Liver (tissue), 9 donors: Measurements from ENCODE around the gene MED16. TPM values are rescaled to one million over a fixed set of nuclear protein-coding genes. Genes with fewer than 3 reads are reported as not detected.

Experiments
- DNase-seq: peaks from one replicate; pipeline ENCODE4 v3.0.0-alpha.2; 2017; ENCODE audit warnings: low spot score
- H3K27ac ChIP-seq, 2 donors: one replicate each; pipeline ENCODE4 v1.7.0; 2013; ENCODE audit warnings: inconsistent platforms in 2 of 2, low read length in 2 of 2, control low read depth in 1 of 2, low read depth in 1 of 2, mild to moderate bottlenecking in 1 of 2
- H3K27me3 ChIP-seq, 4 donors: one replicate each; pipeline versions ENCODE4 v1.6.1 to v1.7.0; 2013; ENCODE audit warnings: low read length in 3 of 4, inconsistent platforms in 1 of 4, mild to moderate bottlenecking in 1 of 4, moderate library complexity in 1 of 4; ENCODE audit not compliant: control insufficient read depth in 4 of 4, insufficient read depth in 4 of 4
- H3K36me3 ChIP-seq, 4 donors: one replicate each; pipeline versions ENCODE4 v1.6.1 to v1.7.0; 2013; ENCODE audit warnings: low read length in 3 of 4, mild to moderate bottlenecking in 3 of 4, low read depth in 1 of 4, moderate library complexity in 1 of 4; ENCODE audit not compliant: control insufficient read depth in 4 of 4, insufficient read depth in 3 of 4
- H3K4me1 ChIP-seq, 4 donors: one replicate each; pipeline versions ENCODE4 v1.6.1 to v1.7.0; 2013; ENCODE audit warnings: low read length in 3 of 4, mild to moderate bottlenecking in 3 of 4, moderate library complexity in 1 of 4; ENCODE audit not compliant: control insufficient read depth in 4 of 4, insufficient read depth in 4 of 4
- H3K4me3 ChIP-seq, 3 donors: one replicate each; pipeline versions ENCODE4 v1.6.1 to v1.7.0; 2013; ENCODE audit warnings: low read length in 3 of 3, control low read depth in 1 of 3, low read depth in 1 of 3, mild to moderate bottlenecking in 1 of 3
- H3K9ac ChIP-seq, 2 donors: one replicate each; pipeline ENCODE4 v1.7.0; 2013; ENCODE audit warnings: low read length in 2 of 2, mild to moderate bottlenecking in 2 of 2, moderate library complexity in 2 of 2, control low read depth in 1 of 2, low read depth in 1 of 2
- H3K9me3 ChIP-seq, 4 donors: one replicate each; pipeline versions ENCODE4 v1.6.1 to v1.7.0; 2013; ENCODE audit warnings: low read length in 3 of 4; ENCODE audit not compliant: control insufficient read depth in 4 of 4
- EGR1 ChIP-seq, 2 donors: IDR thresholded peaks; 2 replicates each; pipeline ENCODE4 v1.6.1; 2016 to 2018; ENCODE audit warnings: antibody characterized with exemption in 2 of 2, low read depth in 2 of 2
- FOXA1 ChIP-seq: IDR thresholded peaks from 2 replicates; pipeline ENCODE4 v1.6.1; 2016; ENCODE audit warnings: antibody characterized with exemption
- FOXA2 ChIP-seq: IDR thresholded peaks from 2 replicates; pipeline ENCODE4 v1.6.1; 2016; ENCODE audit warnings: antibody characterized with exemption
- GABPA ChIP-seq, 2 donors: IDR thresholded peaks in 1 of 2; conservative IDR thresholded peaks in 1 of 2; 2 replicates each; pipeline ENCODE4 v1.6.1; 2016; ENCODE audit warnings: antibody characterized with exemption in 2 of 2, mild to moderate bottlenecking in 1 of 2, moderate library complexity in 1 of 2
- HNF4A ChIP-seq, 2 donors: conservative IDR thresholded peaks; 2 replicates each; pipeline ENCODE4 v1.6.1; 2016; ENCODE audit warnings: antibody characterized with exemption in 2 of 2, mild to moderate bottlenecking in 2 of 2
- HNF4G ChIP-seq: IDR thresholded peaks from 2 replicates; pipeline ENCODE4 v1.6.1; 2016; ENCODE audit warnings: antibody characterized with exemption
- JUND ChIP-seq, 2 donors: IDR thresholded peaks; 2 replicates each; pipeline ENCODE4 v1.6.1; 2016; ENCODE audit warnings: antibody characterized with exemption in 2 of 2
- NR2F2 ChIP-seq: IDR thresholded peaks from 2 replicates; pipeline ENCODE4 v1.6.1; 2016; ENCODE audit warnings: antibody characterized with exemption
- RAD21 ChIP-seq, 2 donors: IDR thresholded peaks; 2 replicates each; pipeline ENCODE4 v1.6.1; 2016; ENCODE audit warnings: antibody characterized with exemption in 2 of 2, mild to moderate bottlenecking in 2 of 2
- RXRA ChIP-seq, 2 donors: IDR thresholded peaks; 2 replicates each; pipeline ENCODE4 v1.6.1; 2017 to 2018; ENCODE audit warnings: antibody characterized with exemption in 2 of 2, mild to moderate bottlenecking in 1 of 2
- YY1 ChIP-seq: IDR thresholded peaks from 2 replicates; pipeline ENCODE4 v1.6.1; 2016; ENCODE audit warnings: antibody characterized with exemption, mild to moderate bottlenecking
- WGBS: extraction: QIAGEN DNeasy Blood & Tissue Kit; methylation state at CpG from one replicate; pipeline ENCODE4 v1.1.7; 2013; 5-methylcytosine and 5-hydroxymethylcytosine counted together
- polyA plus RNA-seq, 2 donors: library from polyadenylated mRNA; stranded (reverse) in 1 of 2; unstranded in 1 of 2; fragments of 200-250 nt in 1 of 2; fragments of >200 nt in 1 of 2; fragmentation: Nextera tagmentation in 1 of 2; extraction: Ambion mirVana in 1 of 2; gene quantifications; one replicate each; pipeline versions ENCODE4 v1.2.1 to v1.2.3, GENCODE V29; 2013 to 2015
- total RNA-seq, 2 donors: library from RNA; depleted of rRNA; stranded (reverse); fragments of >200 nt; gene quantifications; one replicate each; pipeline ENCODE4 v1.2.3, GENCODE V29; 2014
- TF ChIP-seq, protein P1 (sequence below): IDR thresholded peaks from 2 replicates; pipeline ENCODE4 v1.6.1; 2016; ENCODE audit warnings: antibody characterized with exemption
- TF ChIP-seq, protein P2 (sequence below): IDR thresholded peaks from 2 replicates; pipeline ENCODE4 v1.6.1; 2016; ENCODE audit warnings: antibody characterized with exemption
- TF ChIP-seq, protein P3 (sequence below): fragments of 150-350 bp; IDR thresholded peaks from 2 replicates; pipeline ENCODE4 v1.5.1; 2017; ENCODE audit warnings: improper control_type of control experiment, low read depth, low read length; ENCODE audit not compliant: missing input control
- donor health status: healthy.
- donor health status: healthy.
- donor health status: healthy.
- donor health status: healthy.
- donor health status: healthy.

The MED16 gene
- total and polyA plus RNA-seq, 4 donors = 30.6 to 50.5 (median 41.0) TPM

DNA sequence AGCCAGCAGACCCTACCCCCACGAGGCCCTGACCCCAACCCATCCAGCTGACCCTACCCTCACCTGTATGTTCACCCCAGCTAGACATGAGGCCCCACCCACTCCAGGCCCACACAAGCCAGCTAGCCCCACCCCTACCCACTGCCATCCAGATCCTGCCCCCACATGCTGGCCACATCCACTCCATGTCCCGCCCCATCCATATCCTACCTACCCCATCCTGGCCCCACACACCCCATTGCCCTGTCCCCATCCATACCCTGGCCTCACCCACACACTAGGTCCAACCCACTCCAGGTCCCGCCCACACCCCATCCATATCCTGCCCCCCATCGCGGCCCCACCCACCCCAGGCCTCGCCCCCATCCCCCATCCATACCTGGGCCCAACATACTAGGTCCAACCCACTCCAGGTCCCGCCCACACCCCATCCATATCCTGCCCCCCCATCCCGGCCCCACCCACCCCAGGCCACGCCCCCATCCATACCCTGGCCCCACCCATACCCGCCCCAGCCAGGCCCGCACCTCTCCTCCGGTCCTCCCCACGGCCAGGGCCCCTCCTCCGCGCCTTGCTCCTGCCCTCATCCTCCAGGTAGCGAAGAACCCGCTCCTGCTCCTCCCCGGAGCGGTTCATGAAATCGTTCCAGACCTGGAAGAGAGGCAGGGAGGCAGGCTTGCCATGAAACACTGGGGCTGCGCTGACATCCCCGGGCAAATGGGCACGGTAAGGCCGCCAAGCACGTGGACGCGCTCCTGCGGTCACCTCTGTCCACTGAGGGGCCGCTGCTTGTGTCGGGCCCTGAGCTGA lies 7.5 kb upstream of the MED16 start (continued):
- TF ChIP-seq, protein P1, sequence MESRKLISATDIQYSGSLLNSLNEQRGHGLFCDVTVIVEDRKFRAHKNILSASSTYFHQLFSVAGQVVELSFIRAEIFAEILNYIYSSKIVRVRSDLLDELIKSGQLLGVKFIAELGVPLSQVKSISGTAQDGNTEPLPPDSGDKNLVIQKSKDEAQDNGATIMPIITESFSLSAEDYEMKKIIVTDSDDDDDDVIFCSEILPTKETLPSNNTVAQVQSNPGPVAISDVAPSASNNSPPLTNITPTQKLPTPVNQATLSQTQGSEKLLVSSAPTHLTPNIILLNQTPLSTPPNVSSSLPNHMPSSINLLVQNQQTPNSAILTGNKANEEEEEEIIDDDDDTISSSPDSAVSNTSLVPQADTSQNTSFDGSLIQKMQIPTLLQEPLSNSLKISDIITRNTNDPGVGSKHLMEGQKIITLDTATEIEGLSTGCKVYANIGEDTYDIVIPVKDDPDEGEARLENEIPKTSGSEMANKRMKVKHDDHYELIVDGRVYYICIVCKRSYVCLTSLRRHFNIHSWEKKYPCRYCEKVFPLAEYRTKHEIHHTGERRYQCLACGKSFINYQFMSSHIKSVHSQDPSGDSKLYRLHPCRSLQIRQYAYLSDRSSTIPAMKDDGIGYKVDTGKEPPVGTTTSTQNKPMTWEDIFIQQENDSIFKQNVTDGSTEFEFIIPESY = no peak
- TF ChIP-seq HNF4G = no peak

DNA sequence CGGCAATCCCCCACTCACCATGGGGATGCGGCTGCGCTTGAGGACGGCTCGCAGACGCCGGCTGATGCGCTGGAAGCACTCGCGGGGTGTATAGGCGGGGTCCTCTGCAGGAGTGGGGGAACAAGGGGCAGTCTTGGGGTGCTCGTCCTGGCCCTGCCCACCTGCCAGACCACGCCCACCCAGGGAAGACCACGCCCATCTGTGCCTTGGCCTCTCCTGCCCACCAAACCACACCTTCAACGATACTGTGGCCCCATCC lies 7.0 kb upstream of the MED16 start:
- WGBS = 91% methylated on average over 15 of the region's 15 CpGs
- H3K4me1 ChIP-seq = peaks cover 7 to 11% (median 9%) of the 10 kb centered on the region in 4 donors
- no peak overlapping the region for H3K9ac ChIP-seq
- peaks cover 0 to 13% (median 4%) of the 10 kb centered on the region in 4 donors for H3K36me3 ChIP-seq
- TF ChIP-seq GABPA (IDR thresholded peaks at IDR 0.05 in 1 of 2, conservative IDR thresholded peaks at IDR 0.05 in 1 of 2) (no peak), HNF4A (conservative IDR thresholded peaks at IDR 0.05) (no peak), RAD21 (IDR thresholded peaks at IDR 0.05) (no peak), EGR1 (IDR thresholded peaks at IDR 0.05; ENCODE audit: low read depth in 2 of 2) (no peak)
- TF ChIP-seq, protein P1 = no peak
- H3K27ac ChIP-seq = no peak overlapping the region
- no peaks in the 10 kb centered on the region for H3K9me3 ChIP-seq
- peak; percentile 52 for DNase-seq
- no peaks in the 10 kb centered on the region for H3K27me3 ChIP-seq
- H3K4me3 ChIP-seq = no peak overlapping the region

DNA sequence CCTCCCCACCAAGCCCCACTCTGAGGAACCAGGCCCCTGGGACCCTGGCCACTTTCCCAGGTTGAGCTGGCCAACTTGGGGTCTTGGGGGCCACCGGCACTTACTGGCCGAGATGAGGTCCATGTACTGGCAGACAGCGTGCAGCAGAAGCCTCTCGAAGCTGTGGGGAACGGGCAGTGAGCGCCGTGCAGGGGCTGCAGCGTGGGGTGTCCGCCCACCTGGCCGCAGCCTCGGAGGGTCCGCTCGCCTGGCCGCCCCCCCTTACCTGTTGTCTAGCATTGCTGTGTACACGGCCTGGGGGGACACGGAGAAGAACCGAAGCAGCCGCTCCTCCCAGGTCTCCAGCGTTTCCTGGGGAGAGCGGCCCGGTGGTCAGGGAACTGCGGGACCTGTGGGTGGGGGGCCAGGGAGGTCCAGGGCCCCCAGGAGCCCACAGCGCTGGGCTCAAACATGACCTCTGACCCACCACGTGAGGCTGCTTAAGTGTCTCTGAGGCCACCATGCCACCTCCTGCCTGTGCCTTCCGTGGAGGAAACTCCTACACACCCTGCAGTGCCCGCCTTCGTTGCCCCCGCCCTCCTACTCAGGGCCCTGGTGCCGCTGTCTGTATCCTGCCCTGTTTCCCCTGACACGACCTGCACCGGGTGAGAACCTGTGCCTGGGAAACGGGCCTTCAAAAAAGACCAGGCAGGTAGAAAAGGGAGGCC lies 6.5 kb upstream of the MED16 start:
- H3K4me1 ChIP-seq = peaks cover 7 to 11% (median 9%) of the 10 kb centered on the region in 4 donors
- peaks cover 0 to 13% (median 4%) of the 10 kb centered on the region in 4 donors for H3K36me3 ChIP-seq

DNA sequence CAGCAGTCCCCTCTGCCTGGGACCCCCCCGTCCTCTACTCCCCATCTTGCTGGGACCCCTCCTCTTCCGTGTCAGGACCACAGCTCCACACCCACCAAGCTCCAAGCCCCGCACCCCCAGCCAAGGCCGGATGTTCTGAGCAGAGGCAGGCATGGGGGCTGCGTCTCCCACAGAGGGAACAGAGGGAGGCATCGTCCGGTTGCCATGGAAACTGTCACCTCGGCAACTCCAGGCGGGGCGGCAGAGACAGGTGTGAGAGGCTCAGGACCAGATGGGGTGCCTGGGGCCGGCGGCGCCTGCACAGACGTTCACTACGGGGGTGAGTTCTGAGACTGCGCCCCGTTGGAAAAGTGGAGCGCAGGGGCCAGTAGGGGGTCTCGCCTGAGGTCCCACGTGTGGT lies 5.7 kb upstream of the MED16 start:
- H3K36me3 ChIP-seq = peaks cover 0 to 13% (median 4%) of the 10 kb centered on the region in 4 donors
- H3K27me3 ChIP-seq = no peaks in the 10 kb centered on the region
- no peak overlapping the region for H3K9ac ChIP-seq
- H3K27ac ChIP-seq = no peak overlapping the region
- no peak for DNase-seq
- 90% methylated on average over 20 of the region's 20 CpGs for WGBS
- no peaks in the 10 kb centered on the region for H3K9me3 ChIP-seq
- no peak overlapping the region for H3K4me3 ChIP-seq
- peaks cover 7 to 11% (median 9%) of the 10 kb centered on the region in 4 donors for H3K4me1 ChIP-seq
- no peak for TF ChIP-seq JUND (IDR thresholded peaks at IDR 0.05)
- TF ChIP-seq, protein P1 = no peak
- no peak for TF ChIP-seq HNF4G
- TF ChIP-seq, protein P2, sequence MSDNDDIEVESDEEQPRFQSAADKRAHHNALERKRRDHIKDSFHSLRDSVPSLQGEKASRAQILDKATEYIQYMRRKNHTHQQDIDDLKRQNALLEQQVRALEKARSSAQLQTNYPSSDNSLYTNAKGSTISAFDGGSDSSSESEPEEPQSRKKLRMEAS = no peak
- no peak for TF ChIP-seq YY1
- no peak for TF ChIP-seq FOXA1
- no peak for TF ChIP-seq EGR1 (IDR thresholded peaks at IDR 0.05; ENCODE audit: low read depth in 2 of 2)
- no peak for TF ChIP-seq NR2F2
- TF ChIP-seq, protein P3, sequence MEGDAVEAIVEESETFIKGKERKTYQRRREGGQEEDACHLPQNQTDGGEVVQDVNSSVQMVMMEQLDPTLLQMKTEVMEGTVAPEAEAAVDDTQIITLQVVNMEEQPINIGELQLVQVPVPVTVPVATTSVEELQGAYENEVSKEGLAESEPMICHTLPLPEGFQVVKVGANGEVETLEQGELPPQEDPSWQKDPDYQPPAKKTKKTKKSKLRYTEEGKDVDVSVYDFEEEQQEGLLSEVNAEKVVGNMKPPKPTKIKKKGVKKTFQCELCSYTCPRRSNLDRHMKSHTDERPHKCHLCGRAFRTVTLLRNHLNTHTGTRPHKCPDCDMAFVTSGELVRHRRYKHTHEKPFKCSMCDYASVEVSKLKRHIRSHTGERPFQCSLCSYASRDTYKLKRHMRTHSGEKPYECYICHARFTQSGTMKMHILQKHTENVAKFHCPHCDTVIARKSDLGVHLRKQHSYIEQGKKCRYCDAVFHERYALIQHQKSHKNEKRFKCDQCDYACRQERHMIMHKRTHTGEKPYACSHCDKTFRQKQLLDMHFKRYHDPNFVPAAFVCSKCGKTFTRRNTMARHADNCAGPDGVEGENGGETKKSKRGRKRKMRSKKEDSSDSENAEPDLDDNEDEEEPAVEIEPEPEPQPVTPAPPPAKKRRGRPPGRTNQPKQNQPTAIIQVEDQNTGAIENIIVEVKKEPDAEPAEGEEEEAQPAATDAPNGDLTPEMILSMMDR = no peak
- TF ChIP-seq HNF4A (conservative IDR thresholded peaks at IDR 0.05) = no peak

More for the DNA sequence above, 6.5 kb upstream of the MED16 start:
- WGBS = 92% methylated on average over 32 of the region's 32 CpGs
- DNase-seq = no peak
- no peak overlapping the region for H3K9ac ChIP-seq
- no peak for TF ChIP-seq FOXA2
- TF ChIP-seq RXRA (IDR thresholded peaks at IDR 0.05) = no peak
- H3K4me3 ChIP-seq = no peak overlapping the region
- H3K27ac ChIP-seq = no peak overlapping the region
- H3K9me3 ChIP-seq = no peaks in the 10 kb centered on the region
- no peaks in the 10 kb centered on the region for H3K27me3 ChIP-seq
